GM12874 (cell line): ENCODE data around the gene GPSM1.

Experiments used
- CTCF ChIP-seq: IDR thresholded peaks from 2 replicates; pipeline ENCODE4 v1.5.1; 2011; ENCODE audit warnings: low read depth, mild to moderate bottlenecking, control low read depth, low read length, moderate library complexity; ENCODE audit not compliant: insufficient read depth

GPSM1 gene

GRCh38 chr9:136379891-136380290, 52.6 kb downstream of the GPSM1 start:
- no peak for TF ChIP-seq CTCF

GRCh38 chr9:136380381-136380780, 53.0 kb downstream of the GPSM1 start:
- TF ChIP-seq CTCF, result no peak

- no peak for TF ChIP-seq CTCF
Observed at GRCh38 chr9:136381311-136381710, 54.0 kb downstream of the GPSM1 start.

- TF ChIP-seq CTCF, result no peak
Observed at GRCh38 chr9:136381966-136382513, 54.7 kb downstream of the GPSM1 start.

GRCh38 chr9:136383436-136383835, 56.1 kb downstream of the GPSM1 start:
- TF ChIP-seq CTCF, result no peak

GRCh38 chr9:136385015-136385414, 57.7 kb downstream of the GPSM1 start:
- no peak for TF ChIP-seq CTCF

- no peak for TF ChIP-seq CTCF
Observed at GRCh38 chr9:136386018-136386417, 58.7 kb downstream of the GPSM1 start.
